ENCODE results near the gene KRTAP12-1. TPM values are rescaled to one million over a fixed set of nuclear protein-coding genes. Genes with fewer than 3 reads are reported as not detected.
"Not testable (repeated sequence)": the region's sequence is repeated elsewhere in the genome, so short reads cannot be mapped to it uniquely, and the experiment has no call there.

Gene KRTAP12-1
- total RNA-seq, 1 donor, result not detected

DNA sequence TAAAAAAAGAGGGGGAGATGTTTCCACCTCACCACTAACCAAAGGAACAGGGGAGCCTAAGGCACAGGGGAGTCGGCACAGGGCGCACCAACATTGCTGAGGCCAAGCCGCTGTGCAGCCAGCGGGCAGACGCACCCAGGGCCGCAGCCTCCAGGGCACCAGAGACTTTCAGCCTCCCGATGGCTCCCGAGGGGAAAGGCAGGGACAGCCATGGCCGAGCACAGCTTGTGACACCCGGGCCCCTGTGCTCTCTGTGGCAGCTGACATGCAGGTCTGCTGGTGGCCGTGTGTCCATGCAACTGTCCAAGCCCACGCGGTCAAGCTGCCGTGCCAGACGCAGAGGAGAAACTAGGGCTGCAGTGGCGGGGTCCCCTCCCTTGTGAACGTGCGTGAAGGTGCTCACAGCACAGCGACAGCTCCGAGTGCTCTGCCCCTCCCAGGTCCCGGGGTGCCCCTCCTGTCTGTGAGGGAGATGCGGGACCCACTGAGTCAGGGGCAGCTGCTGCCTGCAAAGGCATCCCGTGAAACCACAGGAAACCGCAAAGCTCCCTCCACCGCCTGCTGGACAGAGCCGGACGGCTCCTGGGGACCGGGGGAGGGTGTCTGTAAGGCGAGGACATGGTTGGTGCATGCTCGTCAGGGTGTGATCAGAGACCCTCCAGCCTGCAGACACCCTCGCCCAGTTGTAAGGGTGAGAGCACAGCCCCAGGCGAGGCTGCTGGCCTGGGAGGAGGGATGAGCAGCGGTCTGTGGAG is 33.2 kb downstream of the KRTAP12-1 start:
- DNase-seq (ENCODE audit: low read depth in 2 of 3, low spot score in 2 of 3), result no peak

DNA sequence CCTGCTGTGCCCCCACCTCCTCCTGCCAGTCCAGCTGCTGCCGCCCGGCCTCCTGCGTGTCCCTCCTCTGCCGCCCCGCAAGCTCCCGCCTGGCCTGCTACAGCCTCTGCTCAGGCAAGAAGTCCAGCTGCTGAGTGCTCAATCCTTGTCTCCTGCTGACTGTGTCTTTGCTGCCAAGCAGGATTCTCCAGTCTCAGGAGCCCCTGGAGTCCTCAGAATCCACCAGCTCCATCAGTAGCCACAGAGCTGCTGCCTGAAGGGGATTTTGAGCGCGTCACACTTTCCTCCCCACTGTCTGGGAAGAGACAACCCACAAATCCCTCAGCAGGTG is 34.8 kb downstream of the KRTAP12-1 start:
- no peak for DNase-seq (ENCODE audit: low read depth in 2 of 3, low spot score in 2 of 3)

DNA sequence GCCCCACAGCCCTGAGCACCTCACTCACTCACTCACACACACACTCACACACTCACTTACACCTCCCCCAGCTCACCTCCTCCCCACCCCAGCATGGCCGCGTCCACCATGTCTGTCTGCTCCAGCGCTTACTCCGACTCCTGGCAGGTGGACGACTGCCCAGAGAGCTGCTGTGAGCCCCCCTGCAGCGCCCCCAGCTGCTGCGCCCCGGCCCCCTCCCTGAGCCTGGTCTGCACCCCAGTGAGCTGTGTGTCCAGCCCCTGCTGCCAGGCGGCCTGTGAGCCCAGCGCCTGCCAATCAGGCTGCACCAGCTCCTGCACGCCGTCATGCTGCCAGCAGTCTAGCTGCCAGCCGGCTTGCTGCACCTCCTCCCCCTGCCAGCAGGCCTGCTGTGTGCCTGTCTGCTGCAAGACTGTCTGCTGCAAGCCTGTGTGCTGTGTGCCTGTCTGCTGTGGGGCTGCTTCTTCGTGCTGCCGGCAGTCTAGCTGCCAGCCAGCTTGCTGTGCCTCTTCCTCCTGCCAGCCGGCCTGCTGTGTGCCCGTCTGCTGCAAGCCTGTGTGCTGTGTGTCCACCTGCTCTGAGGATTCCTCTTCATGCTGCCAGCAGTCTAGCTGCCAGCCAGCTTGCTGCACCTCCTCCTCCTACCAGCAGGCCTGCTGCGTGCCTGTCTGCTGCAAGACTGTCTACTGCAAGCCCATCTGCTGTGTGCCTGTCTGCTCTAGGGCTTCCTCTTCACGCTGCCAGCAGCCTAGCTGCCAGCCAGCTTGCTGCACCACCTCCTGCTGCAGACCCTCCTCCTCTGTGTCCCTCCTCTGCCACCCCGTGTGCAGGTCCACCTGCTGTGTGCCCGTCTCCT is 35.4 kb downstream of the KRTAP12-1 start, which contains the start of gene KRTAP10-11:
Gene KRTAP10-11 (plus strand): TSS at position 49 of the 856 bp plus-strand sequence. CDS start 45 bp downstream, at position 94.
- DNase-seq (ENCODE audit: low read depth in 2 of 3, low spot score in 2 of 3), result not testable (repeated sequence)

DNA sequence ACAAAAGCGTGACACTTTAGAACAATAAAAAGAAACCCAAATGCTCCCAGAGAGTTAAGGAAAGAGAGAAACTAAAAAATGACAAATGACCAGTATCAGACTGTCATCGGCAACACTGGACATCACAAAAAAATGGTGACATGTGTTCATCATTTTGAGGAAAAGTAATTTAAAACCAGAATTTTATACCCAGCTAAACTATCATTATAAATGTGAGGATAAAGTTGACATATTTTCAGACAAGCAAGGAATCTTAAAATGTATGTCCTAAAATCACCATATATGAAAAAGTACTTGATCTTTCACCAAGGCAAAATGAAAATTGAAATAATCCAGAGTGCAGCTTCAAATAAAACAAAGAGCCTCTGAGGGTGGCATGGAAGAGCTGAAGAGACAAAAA is 37.1 kb downstream of the KRTAP12-1 start:
- DNase-seq (ENCODE audit: low read depth in 2 of 3, low spot score in 2 of 3), result no peak

DNA sequence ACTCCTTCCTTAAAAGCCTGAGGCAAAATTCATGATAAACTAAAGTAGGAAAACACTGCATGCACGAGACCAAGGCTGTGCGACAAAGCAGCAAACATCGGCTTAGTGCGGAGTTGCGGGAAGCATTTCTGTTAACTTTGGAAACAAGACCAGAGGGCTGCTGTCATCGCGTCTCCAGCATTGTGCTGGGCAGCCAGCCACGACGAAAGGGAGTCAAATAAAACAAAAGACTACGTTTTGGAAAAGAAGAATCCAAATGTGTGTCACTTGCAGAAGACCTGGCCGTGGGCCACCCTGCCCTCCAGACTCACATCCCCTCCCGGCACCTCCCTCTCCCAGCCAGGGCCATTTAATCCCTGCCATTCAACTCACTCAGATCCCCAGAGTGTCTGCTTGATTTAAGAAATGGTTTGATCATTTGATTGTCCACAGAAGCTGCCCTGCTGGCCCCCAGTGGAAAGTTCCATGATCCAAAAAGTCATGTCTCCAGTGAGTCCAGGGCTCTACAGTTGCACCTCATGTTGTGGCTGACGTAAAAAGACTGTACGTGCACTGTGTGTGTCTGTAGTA is 38.1 kb downstream of the KRTAP12-1 start:
- no peak for DNase-seq (ENCODE audit: low read depth in 2 of 3, low spot score in 2 of 3)

DNA sequence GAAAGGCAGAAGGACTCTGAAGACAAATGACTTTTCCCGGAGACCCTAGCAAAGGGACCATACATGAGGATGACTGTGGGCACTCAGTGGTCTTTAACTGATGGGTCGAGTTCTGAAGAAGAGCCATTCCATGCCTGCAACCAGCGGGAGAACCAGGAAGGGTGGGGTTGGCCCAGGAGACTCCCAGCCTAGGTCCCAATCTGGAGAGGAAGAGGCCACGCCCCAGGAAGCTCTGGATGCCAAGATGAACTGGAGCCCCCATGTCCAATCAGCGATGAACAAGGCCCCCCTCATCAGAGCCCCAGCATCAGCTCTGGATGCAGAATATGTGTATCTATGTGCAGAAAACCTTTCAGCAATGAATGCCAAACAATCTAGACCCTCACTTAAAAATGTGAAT is 41.2 kb downstream of the KRTAP12-1 start:
- no peak for DNase-seq (ENCODE audit: low read depth in 2 of 3, low spot score in 2 of 3)

DNA sequence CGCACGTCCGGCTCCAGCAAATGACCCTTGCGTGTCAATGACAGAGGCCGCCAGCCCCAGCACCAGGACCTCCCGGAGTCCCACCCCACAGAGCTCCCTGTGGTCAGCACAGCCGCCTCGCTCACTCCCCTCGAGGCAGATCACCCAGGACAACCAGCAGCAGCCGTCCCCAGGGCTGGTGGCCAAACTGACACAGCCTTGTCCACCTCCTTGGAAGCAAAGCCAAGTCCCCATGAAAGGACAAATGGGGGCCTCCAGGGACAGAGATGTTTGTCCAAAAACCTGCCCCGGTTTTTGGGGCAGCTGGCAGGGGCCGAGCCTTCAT is 42.7 kb downstream of the KRTAP12-1 start:
- no peak for DNase-seq (ENCODE audit: low read depth in 2 of 3, low spot score in 2 of 3)

DNA sequence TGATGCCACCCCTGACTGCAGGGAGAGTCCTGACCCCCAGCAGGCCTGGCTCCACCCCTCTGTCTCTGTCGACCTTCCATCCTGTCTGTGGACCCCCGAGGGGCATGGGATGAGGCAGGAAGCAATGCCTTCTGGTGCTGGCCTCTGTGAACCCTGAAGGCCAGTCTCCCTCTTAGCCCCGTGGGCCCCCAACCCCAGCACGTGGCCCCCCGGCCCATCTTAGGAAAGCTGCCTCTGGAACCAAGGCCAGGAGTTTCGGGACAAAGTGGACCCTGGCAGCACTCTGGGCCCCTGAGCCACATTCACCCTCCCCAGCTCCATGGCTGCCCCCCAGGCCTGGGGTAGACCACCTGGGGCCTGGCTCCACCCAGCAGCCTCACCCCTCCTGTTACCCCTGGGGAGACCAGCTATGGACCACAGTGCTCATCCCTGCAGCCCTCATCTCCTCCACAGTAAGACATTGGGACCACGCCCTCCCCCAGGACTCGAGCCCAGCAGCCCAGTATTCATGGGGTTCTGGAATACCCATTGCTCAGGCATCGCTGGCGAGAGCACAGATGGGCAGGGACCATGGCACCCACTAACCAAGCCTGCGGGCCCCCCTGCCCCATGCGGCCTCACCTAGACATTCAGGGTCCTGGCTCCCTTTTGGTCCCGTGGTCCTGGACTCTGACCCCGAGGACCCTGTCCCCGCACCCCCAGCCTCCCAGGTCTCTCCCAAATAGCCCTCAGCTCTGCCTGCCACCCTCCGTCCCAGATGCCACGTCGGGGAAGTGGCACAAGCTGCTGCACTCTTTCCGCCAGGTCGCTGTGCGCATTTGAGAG is 43.2 kb downstream of the KRTAP12-1 start:
- not testable (repeated sequence) for DNase-seq (ENCODE audit: low read depth in 2 of 3, low spot score in 2 of 3)

DNA sequence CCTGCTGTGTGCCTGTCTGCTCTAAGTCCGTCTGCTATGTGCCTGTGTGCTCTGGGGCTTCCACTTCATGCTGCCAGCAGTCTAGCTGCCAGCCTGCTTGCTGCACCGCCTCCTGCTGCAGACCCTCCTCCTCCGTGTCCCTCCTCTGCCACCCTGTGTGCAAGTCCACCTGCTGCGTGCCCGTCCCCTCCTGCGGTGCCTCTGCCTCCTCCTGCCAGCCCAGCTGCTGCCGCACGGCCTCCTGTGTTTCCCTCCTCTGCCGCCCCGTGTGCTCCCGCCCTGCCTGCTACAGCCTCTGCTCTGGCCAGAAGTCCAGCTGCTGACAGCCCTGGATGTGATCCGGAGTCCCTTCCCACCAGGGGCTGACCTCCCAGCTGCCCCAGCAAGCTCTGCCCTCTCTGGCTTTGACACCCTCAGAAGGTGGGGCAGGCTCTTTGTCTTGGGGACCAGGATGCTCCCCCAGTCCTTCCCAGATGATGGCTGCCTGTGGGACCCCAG is 44.1 kb downstream of the KRTAP12-1 start:
- not testable (repeated sequence) for DNase-seq (ENCODE audit: low read depth in 2 of 3, low spot score in 2 of 3)

DNA sequence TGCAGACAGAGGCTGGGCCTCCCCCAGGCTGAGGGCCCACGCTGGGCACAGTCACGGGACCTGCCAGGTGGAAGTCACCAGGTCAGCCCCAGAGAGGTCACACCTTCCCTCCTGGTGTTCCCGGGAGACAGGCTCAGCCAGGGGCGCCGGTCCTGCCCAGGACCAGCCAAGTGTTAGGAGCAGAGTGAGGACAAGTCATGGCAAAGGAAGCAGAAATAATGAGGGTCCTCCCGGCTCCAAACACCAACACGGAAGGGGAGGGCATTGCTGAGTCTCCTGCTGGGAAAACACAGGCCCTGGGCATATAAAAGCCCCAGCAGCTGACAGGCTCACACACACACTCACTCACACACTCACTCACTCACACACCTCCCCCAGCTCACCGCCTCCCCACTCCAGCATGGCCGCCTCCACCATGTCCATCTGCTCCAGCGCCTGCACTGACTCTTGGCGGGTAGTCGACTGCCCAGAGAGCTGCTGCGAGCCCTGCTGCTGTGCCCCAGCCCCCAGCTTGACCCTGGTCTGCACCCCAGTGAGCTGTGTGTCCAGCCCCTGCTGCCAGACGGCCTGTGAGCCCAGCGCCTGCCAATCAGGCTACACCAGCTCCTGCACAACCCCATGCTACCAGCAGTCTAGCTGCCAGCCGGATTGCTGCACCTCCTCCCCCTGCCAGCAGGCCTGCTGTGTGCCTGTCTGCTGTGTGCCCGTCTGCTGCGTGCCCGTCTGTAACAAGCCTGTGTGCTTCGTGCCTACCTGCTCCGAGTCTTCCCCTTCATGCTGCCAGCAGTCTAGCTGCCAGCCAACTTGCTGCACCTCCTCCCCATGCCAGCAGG is 44.7 kb downstream of the KRTAP12-1 start, which contains the start of gene KRTAP10-10:
Gene KRTAP10-10 (plus strand): TSS at position 339 of the 833 bp plus-strand sequence. CDS start 62 bp downstream, at position 401.
- no peak for DNase-seq (ENCODE audit: low read depth in 2 of 3, low spot score in 2 of 3)

DNA sequence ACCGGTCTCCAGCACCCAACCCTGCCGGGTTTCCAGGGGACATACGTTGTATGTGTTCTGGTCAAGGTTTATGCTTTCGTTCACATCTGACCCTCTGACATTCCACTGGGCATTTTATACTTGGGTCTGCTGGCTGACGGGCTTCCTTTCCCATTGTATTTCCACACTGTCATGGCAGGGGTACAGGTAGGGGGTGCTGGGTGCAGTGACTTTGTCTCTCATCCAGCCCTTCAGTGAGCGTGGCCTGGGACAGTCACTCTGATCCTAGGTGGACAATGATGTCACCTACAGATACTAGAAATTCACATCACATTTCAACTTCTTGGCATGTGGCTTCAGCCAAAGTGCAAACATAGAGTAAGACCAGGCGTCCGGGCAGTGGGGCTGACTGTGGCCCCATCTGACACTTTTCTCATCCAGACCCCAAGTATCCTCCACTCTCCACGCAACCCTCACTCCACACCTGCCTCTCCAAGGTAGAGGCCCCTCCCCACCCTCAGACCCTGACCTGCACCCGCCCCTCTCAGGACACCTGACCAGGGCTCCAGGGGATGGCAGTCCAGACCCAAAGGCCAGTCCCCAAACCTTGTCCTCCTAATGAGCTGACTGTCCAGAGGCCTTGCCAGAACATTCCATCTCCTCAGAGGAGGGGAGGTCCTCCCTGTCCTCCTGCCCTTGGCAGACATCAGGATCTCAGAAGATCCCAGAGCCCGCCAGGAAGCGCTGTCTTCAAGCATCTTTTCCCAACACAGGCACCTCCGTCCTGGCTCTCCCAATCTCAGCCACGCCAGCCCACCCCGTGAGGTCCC is 45.5 kb downstream of the KRTAP12-1 start:
- no peak for DNase-seq (ENCODE audit: low read depth in 2 of 3, low spot score in 2 of 3)

DNA sequence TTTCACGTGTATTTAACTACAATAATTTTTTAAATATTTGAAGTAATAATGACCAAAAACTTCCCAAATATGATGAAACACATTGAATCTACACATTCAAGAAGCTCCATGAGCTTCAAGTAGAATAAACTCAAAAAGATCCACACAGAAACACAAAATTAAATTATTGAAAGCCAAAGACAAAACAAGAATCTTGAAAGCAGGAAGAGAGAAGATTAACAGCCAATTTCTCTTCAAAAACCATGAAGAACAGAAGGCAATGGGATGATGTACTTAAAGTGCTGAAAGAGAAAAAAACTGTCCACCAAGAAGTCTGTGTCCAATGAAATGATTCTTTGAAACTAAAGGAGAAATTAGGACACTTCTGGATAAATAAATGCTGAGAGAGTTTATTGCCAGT is 49.9 kb downstream of the KRTAP12-1 start:
- DNase-seq (ENCODE audit: low read depth in 2 of 3, low spot score in 2 of 3), result no peak

Small RNAs within 50 kb of the gene (small RNA-seq; reads per million reads assigned to genes)
- gene KRTAP12-6P, result not detected

Other genes starting within 250 kb of the KRTAP12-1 start
- 1.1 TPM for gene LRRC3, start 226.7 kb downstream of the KRTAP12-1 start, total RNA-seq
- not detected for gene KRTAP10-1, start 142.0 kb downstream of the KRTAP12-1 start, total RNA-seq
- gene KRTAP10-2, start 130.7 kb downstream of the KRTAP12-1 start, total RNA-seq, result not detected
- not detected for gene KRTAP10-3, start 123.4 kb downstream of the KRTAP12-1 start, total RNA-seq
- gene KRTAP10-4, start 108.4 kb downstream of the KRTAP12-1 start, total RNA-seq, result not detected
- not detected for gene KRTAP10-5, start 101.6 kb downstream of the KRTAP12-1 start, total RNA-seq
- gene KRTAP10-6, start 89.7 kb downstream of the KRTAP12-1 start, total RNA-seq, result not detected
- gene KRTAP10-7, start 81.6 kb downstream of the KRTAP12-1 start, total RNA-seq, result under 0.01 TPM
- not detected for gene KRTAP10-8, start 70.1 kb downstream of the KRTAP12-1 start, total RNA-seq
- gene KRTAP10-9, start 55.1 kb downstream of the KRTAP12-1 start, total RNA-seq, result not detected
- not detected for gene KRTAP10-10, start 44.8 kb downstream of the KRTAP12-1 start, total RNA-seq
- not detected for gene KRTAP10-11, start 35.7 kb downstream of the KRTAP12-1 start, total RNA-seq
- not detected for gene KRTAP12-4, start 27.5 kb downstream of the KRTAP12-1 start, total RNA-seq
- not detected for gene KRTAP12-3, start 24.2 kb downstream of the KRTAP12-1 start, total RNA-seq
- under 0.01 TPM for gene KRTAP12-2, start 15.2 kb downstream of the KRTAP12-1 start, total RNA-seq
- gene KRTAP10-12, start 15.0 kb upstream of the KRTAP12-1 start, total RNA-seq, result not detected
- gene TSPEAR, start 29.4 kb upstream of the KRTAP12-1 start, total RNA-seq, result not detected
- 107 TPM for gene UBE2G2, start 119.7 kb upstream of the KRTAP12-1 start, total RNA-seq
- 80.0 TPM for gene SUMO3, start 135.9 kb upstream of the KRTAP12-1 start, total RNA-seq
- gene PTTG1IP, start 191.5 kb upstream of the KRTAP12-1 start, total RNA-seq, result 147 TPM
- gene ITGB2, start 238.7 kb upstream of the KRTAP12-1 start, total RNA-seq, result 169 TPM

Measured in hematopoietic multipotent progenitor cell (in vitro differentiated cells).